GM18909 (cell line): ENCODE results near the gene AK5.

Experiments
- ATAC-seq: cut with Tn5 transposase; IDR thresholded peaks from one replicate; pipeline ENCODE4 v1.9.1; 2021; ENCODE audit warnings: mild to moderate bottlenecking; ENCODE audit not compliant: unreplicated experiment, poor library complexity

AK5 gene

DNA sequence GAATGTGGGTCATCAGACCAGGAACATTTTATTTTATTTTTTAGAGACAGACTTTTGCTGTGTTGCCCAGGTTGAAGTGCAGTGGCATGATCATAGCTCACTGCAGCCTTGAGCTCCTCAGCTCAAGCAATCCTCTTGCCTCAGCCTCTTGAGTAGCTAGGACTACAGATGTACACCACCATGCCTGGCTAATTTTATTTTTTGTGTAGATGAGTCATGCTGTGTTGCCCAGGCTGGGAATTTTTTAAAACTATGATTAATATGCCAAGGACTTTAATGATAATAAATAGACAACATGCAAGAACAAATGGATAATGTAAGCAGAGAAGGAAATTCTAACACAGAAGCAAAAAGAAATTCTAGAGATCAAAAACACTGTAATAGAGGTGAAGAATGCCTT is 142.4 kb downstream of the AK5 start:
- ATAC-seq: no peak

GRCh38 chr1:77428068-77428467 is 146.2 kb downstream of the AK5 start:
- ATAC-seq: no peak

- ATAC-seq: no peak
These were observed 149.3 kb downstream of the AK5 start for GRCh38 chr1:77430966-77431690.

DNA sequence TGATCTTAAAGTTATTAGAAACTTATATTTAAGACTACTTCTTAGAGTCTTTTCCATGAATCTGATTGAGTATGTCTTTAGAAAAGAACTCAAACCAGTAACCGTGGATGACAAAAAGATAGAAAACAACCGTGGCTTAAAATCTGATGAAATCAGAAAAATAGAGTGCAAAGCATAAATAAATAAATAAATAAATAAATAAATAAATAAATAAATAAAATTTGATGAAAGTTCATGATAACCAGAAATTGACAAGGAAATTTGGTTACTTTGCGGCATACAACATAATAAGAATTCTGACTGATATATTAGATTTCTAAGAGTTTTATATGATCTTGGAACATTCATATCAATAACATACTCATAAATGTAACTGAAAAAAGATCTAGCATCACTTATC is 152.1 kb downstream of the AK5 start:
- no peak for ATAC-seq

- no peak for ATAC-seq
These were observed 153.1 kb downstream of the AK5 start for GRCh38 chr1:77434967-77435366.

GRCh38 chr1:77438236-77438913 is 156.6 kb downstream of the AK5 start:
- no peak for ATAC-seq

GRCh38 chr1:77446841-77447555 is 165.2 kb downstream of the AK5 start:
- ATAC-seq: no peak

GRCh38 chr1:77447669-77448068 is 165.8 kb downstream of the AK5 start:
- ATAC-seq: no peak

GRCh38 chr1:77459881-77460280 is 178.1 kb downstream of the AK5 start:
- no peak for ATAC-seq

GRCh38 chr1:77461691-77462090 is 179.9 kb downstream of the AK5 start:
- no peak for ATAC-seq

DNA sequence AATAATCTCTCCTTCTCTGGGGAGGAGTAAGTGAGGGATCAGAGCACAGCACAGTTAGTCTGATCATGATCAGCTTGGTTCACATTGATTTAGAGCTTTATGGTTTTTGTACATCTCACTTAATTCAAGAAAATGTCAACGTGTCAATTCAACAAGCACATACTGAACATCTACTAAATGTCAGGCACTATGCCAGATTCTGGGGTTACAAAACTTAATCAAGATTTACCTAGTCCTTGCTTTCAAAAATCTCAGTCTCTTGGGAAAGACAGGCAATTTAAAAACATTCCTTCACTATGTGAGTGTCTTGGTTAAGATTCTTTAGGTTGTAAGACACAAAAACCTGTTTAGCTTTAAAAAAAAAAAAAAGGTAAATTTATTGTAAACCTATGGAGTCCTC is 181.4 kb downstream of the AK5 start:
- no peak for ATAC-seq

- ATAC-seq: no peak
These were observed 183.3 kb downstream of the AK5 start for GRCh38 chr1:77465139-77465538.

DNA sequence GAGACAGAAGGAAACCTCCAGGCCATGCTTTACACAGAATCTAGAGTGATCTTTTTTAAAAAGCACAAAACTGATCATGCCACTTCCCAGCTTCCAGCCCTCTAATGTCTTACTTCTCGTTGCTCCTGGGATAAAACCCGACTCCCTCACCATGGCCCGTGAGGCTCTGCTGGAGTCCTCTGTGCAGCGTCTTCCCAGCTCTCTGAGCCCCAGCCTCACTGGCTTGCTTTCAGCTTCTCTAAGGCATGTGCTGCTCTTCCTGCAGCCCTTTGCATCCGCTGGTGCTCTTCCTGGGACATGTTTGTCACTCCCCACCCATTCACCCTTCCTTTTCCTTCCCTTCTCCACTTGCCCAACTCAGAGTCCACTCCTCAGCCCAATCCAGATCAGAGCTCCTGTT is 184.1 kb downstream of the AK5 start:
- ATAC-seq: no peak

DNA sequence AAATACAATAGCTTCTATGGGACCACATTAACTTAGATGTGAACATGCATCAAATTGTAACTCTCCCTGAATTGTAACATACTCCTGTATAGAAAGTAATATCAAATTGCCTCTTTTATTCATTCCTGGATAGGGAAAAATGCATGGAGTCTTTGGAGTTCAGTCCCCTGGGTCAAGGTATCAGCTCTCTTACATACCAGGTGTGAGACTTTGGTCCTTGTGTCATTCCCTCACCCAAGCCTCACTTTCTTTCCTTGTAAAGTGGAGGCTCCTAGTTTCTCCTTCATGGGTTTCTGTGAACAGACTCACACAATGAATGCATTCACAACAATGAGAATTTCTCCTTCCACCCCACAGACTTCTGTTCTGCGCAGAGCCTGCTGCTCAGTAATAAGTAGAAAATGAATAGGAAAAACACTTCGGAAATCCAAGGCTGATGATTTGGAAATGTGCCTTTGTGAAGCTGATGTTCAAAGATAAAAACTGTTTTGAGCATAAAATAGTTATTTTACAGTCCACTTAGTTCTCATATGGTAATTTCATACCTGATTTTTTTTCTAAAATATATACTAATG is 185.3 kb downstream of the AK5 start:
- no peak for ATAC-seq

DNA sequence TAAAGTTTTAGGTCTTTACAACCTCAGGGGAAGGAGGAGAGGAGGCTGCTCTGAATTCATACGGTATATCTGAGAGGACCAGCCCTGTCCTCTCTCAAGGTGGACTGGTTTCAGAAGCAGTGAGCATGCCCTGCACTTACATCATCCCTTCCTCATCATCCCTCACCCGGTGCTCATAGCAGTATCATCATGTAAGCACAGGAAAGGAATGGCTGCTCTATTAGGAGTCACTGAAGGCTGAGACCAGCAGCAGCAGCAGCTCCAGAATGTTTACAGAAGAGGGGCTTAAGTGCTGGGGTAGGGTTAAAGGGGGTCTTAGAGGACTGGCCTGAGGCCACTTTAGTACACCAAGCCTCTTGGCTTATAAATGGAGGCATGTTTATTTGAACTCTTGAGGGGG is 185.9 kb downstream of the AK5 start:
- ATAC-seq: no peak

- ATAC-seq: no peak
These were observed 186.6 kb downstream of the AK5 start for GRCh38 chr1:77468257-77468948.

GRCh38 chr1:77468949-77469710 is 187.3 kb downstream of the AK5 start:
- no peak for ATAC-seq

- ATAC-seq: no peak
These were observed 189.9 kb downstream of the AK5 start for GRCh38 chr1:77471691-77472090.

GRCh38 chr1:77473690-77474089 is 191.9 kb downstream of the AK5 start:
- no peak for ATAC-seq

DNA sequence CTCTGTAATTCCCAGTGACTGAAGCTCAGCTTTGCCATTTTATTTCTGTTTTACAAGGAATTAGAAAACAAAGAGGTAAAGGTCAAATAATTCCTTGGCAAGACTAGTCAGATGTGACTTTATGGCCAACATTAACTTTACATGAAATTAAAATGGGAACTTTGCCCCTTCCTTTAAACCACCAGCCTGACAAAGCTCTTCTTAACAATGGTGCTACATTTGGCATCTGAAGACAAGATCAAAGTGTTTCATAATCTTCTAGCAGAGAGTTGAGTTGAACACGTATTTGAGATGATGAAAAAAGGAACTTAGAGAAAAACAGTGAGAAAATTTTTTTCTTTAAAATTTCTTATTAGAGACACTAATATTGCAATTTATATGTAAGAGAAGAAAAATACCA is 193.8 kb downstream of the AK5 start:
- ATAC-seq: no peak
